SW 1271 (cell line): ENCODE data around the gene URB1.
A peak's percentile ranks its signal among the peaks of the same experiment; 100 is the strongest.
"Not testable (repeated sequence)": the region's sequence is repeated elsewhere in the genome, so short reads cannot be mapped to it uniquely, and the experiment has no call there.

Experiments
- DNase-seq, 2 experiments: peaks; one replicate each; lab custom pipeline; 2025; lab: John Stamatoyannopoulos, UW

Gene URB1

DNA sequence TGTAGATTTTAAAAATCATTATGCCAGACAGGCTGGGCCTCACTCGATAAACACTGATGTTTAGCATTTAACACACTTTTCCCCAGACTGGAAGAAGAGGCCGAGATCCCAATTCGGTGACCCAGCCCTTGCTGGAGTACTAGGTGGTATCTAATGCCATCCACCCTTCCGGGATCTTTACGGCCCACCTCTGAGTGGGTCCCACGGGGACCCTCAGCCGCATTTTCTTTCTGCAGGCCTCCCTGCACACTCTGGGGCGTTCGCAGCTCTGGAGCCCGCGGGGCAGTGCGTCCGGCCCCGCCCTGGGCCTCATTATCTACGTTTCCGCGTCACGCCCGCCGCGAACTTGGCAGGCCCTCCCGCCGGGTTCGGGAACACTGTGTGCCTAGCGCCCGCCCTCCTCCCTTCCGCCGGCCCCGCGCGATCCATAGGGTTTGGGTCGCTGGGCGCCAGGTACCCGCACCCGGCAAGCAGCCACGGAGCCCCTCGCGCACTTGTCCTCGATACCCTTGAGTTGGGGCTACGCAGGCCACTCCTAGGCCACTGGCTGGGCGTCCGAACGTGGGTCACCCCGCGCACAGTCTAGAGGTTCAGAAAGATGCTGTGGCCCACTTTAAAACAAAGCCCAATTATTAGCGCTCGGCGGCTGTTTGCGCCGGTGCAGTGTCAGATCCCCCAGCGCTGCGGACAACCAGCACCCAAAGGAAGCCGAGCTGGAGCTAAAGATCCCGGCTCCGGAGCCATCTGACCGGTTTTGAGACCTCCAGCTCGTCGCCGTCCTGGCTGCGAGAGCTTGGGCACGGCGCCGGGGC is 18.7 kb upstream of the URB1 start:
- DNase-seq = no peak

DNA sequence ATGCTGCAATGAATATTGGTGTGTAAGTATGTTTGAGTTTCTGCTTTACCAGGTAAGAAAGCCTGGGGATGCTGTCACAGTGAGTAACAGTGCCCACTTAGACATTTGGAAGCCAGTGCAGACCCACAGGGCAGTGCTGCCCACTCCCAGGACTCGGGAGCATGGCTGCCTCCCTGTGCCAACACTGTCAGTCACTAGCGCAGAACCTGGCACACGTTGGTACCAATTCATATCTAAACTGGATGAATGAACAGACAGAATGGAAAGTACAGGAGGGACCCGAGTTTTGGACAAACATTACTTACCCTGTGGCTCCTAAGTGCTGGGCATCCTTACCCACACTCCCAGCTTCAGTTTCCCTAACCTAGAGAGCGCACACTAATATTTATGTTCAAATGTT is 18.1 kb upstream of the URB1 start:
- no peak for DNase-seq

DNA sequence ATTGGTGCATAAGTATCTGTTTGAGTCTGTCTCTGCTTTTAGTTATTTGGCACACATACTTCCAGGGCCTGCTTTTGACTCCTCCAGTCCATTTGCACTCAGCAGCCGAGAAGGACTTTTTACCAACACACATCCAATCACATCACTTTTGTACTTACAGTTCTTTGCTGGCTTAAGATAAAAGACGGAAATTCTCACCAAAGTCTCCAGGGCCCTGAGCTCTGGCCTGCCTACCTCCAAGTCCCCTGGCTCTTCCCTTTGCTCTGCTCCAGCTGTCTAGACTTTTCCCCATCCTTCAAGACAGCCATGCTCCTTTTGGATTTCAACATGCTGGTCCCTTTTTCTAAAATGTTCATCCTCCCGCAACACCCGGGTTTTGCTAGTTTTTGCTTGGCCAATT is 17.5 kb upstream of the URB1 start:
- DNase-seq = no peak

DNA sequence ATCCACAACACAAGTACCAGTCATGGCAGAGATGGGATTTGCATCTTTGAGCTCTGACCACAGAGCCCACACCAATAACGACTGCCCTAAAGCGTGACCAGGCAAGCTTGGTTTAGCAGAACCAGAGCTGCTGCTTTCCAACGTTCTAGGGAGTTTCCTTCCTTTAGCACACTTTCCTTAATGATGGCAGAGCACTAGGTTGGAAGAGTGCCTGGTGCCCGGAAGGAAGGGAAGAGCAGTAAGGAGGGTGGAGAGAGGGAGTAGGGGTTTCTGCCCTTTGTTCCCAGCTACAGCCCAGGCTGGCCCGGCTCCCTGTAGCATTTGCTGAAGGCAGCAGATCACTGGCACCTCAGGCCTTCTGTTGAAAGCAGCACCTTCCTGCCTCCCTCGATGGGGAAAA is 13.6 kb upstream of the URB1 start:
- no peak for DNase-seq

DNA sequence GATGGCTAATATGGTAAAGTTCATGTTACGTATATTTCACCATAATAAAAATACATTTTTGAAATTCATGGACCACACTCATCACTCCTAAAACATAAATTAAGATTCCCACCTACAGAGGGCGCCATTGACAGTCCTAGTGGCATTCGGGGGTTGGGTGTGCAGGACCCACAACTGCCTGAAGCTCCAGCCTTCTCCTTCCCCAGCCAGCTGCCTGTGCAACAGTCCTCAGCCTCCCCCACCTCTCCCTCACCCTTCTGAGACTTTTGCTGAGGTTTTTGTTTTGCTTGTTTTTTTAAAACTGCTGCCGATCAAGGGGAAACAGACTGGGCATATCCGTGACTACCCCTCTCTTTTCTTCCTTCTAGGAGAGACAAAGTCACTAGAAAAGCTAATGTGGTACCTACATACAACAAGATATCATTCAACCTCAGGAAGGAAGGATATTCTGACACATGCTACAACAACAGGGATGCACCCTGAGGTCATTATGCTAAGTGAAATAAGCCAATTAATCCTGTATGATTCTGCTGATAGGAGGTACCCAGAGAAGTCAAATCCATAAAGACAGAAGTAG is 10.5 kb upstream of the URB1 start:
- DNase-seq = peak; percentile 14 to 38

DNA sequence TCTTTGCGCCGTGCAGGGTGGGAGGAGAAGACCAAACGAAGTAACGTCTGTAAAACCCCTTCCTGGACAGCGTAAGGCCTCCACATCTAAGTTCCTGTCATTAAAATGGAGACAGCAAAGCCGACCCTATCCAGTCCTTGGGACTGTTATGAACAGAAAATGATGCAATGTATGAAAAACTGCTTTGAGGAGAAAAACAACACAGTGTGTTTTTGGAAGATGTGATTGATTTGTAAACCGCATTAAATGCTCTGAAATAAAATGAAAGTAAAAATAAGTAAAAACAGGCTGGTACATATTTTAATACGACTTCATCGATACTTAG is 827 bp upstream of the URB1 start:
- DNase-seq = no peak

DNA sequence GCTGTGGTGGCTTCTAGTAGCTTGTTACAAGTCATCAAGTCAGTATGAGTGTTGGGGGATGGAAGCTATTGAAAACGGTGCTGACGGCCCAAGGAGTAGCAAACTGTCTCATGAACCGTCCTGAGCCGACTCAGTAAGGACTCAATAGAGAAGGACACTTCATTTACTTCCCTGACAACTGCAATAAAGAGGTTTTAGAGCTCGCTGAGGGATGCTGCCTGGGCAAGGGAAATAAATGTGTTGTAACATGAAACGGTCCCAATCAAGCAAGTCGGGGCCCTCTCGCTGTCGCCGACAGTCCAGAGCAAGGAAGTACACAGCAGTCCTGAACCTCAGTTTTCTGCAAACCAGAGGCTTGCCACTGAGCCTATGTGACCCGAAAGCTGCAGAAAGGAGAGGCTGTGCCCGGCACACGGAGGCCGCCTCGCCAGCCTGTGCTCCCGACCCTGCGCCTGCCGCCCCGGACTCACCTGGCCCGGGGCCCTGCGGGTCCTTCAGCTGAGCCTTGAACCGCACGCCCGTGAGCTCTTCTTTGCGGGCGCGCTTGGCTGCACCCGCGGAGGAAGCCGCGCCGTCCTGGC is 423 bp downstream of the URB1 start:
- DNase-seq = no peak

DNA sequence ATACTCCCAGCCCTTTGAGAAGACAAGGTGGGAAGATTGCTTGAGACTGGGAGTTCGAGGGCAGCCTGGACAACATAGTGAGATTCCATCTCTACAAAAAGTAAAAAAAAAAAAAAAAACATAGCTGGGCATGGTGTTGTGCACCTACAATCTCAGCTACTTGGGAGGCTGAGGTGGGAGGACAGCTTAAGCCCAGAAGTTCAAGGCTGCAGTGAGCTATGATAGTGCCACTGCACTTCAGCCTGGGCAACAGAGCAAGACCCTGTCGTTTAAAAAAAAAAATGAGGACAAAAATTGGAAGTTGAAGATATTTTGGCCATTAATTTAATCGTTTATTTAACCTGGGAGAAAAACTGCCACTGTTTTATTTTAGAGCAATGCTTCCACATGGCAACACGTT is 1.1 kb downstream of the URB1 start:
- DNase-seq = no peak

DNA sequence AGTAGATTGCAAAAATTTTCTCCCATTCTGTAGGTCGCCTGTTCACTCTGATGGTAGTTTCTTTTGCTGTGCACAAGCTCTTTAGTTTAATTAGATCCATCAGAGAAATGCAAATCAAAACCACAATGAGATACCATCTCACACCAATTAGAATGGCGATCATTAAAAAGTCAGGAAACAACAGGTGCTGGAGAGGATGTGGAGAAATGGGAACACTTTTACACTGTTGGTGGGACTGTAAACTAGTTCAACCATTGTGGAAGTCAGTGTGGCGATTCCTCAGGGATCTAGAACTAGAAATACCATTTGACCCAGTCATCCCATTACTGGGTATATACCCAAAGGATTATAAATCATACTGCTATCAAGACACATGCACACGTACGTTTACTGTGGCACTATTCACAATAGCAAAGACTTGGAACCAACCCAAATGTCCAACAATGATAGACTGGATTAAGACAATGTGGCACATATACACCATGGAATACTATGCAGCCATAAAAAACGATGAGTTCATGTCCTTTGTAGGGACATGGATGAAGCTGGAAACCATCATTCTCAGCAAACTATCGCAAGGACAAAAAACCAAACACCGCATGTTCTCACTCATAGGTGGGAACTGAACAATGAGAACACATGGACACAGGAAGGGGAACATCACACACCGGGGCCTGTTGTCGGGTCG is 2.1 kb downstream of the URB1 start:
- DNase-seq = not testable (repeated sequence)

DNA sequence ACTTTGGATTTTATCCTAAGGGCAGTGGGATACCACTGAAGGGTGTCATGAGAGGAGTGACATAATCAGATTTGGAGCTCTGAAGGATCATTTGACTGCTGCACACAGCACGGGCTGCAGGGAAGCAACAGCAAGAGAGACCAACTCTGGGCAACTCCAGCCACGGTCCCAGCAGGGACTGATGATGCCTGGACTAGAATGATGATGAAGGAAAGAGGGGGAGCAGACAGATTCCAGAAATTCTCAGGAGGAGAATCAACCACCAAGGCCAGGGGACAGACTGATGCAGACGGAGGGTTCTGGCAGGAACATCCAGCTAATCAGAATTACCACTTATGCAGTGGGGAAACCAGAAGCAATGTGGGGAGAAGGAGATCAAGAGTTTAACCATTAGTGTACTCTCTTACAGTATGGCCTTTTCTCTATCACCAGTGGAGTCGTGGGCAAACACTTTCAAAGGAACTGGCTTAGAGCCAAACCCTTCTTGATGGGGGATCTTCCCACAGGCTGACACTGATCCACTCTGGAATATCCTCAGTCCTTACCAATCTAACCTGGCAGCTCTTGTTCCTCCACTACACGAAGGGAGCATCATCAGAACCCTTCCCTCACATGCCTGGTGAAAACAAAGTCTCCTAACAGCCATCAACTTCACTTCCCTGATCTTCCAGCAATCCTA is 3.3 kb downstream of the URB1 start:
- no peak for DNase-seq

DNA sequence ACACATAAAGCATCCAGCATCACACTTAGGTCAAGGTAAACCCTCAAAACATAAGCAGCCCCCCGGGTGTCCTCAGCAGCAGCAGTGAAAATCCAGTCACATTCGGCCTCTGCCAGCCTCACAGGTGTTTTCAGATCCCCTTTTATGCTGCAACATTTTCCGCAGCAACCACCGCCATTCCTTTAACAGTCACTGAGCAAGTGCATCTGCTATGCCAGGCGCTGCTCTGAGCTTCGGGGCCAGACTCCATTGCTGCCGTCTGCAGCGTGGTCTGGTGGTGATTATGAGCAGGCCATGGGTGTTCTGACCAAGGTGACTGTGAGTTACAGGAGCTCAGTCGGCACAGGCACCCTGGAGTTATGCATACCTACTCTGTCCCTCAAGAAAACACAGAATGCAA is 4.5 kb downstream of the URB1 start:
- DNase-seq = no peak

DNA sequence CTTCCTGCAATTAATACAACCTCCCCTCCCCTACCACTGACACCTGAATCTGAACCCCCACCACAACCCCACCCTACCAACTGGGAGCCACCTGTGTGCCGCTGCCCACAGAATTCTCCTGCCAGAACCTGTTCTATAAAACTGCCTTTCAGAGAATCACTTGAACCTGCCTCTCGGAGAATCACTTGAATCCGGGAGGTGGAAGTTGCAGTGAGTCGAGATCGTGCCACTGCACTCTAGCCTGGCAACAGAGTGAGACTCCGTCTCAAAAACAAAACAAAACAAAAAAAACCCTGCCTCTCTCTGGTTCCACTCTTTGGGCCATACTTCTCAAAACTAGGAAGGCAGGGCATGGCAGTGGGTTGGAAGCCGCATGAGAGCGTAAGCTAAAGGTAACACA is 5.7 kb downstream of the URB1 start:
- DNase-seq = no peak

DNA sequence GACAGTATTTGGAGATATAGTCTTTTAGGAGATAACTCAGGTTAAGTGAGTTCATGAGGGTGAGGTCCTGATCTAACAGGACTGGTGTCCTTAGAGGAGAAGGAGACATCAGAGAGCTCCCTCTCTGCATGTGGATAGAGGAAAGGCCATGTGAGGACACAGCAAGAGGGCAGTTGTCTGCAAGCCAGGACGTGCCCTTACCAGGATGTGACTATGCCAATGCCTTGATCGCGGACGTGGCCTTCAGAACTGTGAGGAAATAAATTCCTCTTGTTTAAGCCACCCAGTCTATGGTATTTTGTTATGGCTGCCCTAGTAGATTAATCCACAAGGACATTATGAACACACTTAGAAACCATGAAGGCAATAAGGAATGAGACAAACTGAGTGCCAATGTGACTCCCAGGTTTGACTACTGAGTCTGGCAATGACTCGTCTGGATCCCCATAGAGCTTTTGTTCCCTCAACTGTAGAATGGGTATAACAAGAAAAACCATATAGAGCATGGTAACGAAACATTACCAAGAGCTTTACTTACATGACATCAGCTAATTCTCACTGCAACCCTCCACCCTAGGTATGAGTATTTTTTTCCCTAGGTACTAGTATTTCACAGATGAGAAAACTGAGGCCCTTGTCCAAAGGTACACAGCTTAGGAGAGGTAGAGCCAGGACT is 6.5 kb downstream of the URB1 start:
- peak in 1 of 2 experiments; percentile 37 for DNase-seq

DNA sequence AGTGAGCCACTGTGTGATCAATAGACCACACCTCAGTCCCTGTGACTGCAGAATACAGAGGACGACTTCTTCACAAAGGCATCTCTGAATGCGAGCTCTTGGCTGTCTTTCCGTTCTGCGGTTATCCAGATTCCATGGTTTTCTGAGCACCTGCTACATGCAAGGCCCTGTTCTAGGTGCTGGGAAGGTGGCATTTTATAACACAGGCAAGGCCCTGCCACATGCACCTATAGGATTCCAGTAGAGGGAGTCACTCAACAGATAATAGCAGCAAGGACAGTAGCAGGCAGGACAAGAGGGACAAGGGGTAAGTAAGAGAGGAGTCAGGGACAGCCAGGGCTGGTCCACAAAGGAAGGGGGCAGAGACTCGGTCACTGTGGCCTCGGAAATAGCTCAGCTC is 9.0 kb downstream of the URB1 start:
- peak in 1 of 2 experiments; percentile 2 for DNase-seq

DNA sequence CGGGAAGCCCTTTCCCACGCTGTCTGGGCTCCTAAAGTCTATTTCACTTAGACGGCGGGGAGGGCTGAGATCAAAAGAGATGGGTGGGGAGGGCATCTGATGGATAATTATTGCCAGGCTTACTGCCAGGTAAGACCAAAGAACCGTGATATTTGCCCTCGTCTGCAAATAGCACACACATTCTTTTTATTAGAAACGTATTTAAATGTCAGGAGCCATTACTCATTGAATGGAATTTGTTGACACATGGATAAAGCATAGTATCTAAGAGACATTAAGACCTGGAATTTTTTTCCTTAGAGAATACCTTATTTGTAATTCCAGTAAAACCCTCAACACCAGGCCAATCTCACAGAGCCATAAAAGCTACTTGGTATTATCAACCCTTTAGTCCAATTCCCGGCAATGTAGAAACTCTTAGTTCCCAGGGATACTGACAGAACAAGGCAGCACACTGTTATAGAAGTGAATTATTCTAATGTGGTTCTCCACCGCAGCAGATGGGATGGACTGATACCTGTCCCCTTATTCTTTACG is 10.6 kb downstream of the URB1 start:
- DNase-seq = peak in 1 of 2 experiments; percentile 13

DNA sequence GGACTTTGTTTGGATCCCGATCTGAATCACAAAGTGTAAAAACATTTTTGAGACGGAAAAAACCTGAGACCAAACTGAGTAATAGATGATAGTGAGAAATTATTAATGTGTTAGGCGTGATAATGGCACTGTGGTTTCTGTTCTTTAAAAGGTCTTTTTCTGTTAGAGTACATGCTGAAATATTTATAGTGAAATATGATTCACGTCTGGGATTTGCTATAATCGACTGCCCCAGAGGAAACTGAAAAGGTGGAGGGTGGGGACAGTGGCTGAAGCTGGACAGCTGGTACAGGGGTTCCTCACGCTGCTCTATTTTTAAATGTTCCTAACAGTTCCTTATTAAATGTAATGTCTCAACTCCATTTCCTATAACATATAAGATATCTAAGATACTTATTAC is 11.2 kb downstream of the URB1 start:
- DNase-seq = no peak

DNA sequence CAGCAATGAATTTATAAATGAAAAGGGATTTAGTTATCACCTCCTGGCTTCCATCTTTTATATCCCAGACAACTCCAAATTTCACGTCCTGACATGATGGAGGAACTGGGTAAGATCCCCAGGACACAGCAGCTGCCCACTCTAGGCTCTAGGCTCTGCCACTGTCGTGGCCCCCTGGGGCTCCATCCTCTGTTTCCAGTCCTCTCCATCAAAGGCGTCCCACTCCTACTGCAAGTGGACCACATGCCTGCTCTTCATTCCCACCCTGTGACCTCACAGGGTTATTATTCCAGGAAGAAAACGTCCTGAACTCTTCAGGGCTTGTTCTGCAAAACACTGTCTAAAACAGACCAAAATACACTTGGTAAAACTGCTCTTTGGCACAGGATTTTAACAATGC is 11.9 kb downstream of the URB1 start:
- no peak for DNase-seq

DNA sequence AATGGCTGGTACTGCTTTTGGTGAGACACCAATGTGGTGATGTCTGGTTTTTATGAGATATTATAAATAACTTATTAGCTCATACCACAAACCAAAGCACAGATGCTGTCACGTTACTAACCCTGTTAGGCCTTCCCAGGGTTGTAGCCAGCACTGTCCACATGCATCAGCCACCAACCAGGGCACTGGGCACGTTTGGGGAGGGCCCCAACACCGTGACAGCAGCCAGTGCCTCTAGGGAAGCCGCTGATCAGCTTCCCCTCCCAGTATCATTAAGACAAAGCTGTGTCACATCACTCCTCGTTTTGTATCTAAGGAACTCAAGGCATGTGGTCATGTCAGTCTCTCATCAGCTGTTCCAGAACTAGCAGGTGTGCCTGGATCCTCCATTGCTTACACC is 13.9 kb downstream of the URB1 start:
- DNase-seq = no peak

DNA sequence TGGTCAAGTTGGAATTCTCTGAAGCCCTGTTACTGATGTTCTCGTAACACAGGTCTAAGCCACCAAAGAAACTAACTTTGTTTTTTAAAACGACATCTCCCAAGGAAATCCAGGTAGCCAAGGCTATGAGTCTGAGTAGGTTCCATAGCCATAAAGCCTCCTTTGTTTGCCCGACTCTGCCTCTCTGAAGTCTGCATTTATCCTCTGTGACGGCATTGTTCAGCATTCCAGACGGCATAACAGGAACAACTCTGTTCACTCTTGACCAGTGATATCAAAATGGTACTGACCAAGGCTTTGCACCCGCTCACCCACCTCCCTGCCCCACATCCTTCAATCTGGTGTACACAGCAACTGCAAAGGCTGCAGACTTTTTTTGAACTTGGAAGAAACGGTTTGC is 14.8 kb downstream of the URB1 start:
- DNase-seq = no peak

DNA sequence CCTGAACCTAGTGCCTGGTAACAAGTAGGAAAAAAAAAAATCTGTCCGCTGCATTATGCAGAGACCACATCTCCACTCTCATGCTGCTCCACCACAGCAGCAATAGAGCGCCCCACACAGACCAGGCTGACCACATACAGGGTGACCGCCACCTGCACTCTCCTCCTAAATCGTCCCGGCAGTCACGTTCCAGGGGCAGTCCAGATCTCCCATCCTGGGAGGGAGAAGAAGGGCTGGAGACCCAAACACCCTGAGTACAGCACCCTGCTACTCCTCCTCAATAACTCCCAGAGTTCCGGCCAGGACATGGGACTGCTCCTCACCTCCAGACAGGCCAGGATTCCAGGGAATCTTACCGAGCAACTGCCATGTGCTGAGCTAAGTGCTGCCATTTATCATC is 15.3 kb downstream of the URB1 start:
- no peak for DNase-seq

DNA sequence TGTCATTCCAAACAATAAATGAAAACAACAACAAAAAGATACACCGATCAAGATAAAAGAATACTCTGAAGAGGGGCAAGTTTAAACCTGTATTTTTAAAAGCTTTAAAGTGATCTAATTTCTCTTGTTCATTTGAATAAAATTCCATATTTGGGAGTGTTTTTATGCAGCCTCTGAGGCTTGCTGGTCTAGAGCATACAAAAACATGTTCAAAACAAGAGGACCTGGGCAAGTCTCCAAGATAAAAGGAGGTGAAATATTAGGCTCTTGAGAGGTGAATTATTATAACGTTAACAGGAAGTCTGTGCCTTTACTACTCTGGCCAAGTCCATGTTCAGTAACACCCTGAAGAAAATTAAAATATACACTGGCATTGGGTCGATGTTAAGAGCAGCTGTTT is 20.1 kb downstream of the URB1 start:
- DNase-seq = no peak

DNA sequence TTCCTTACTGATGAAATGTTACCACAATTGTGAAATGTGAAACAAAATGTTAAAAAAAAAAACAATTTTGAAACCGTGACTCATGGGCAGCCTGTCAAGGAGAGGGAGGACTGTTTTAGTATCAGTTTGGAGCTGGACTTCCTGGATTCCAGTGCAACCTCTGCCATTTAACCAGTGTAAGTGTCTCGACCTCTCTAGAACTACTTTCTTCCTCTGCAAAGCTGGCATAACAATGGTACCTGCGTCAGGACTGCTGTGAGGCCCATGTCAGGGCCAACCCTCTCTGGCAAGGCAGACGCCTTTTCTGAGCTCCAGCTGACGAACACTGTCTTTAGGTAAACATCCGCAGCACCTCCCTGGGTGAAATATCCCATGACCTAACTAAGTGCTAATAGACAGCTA is 20.9 kb downstream of the URB1 start:
- DNase-seq = no peak
